Right lobe of liver (tissue), 6 donors: ENCODE measurements around the gene GAB1. TPM values are rescaled to one million over a fixed set of nuclear protein-coding genes. Genes with fewer than 3 reads are reported as not detected.

Source experiments
- ATAC-seq, 4 donors: fragments of 200-7000 bp; cut with Tn5 transposase; one replicate each; pipeline ENCODE4 v1.9.1; 2020; ENCODE audit warnings: mild to moderate bottlenecking in 4 of 4, moderate library complexity in 4 of 4
- DNase-seq, 3 donors: peaks; one replicate each; pipeline ENCODE4 v3.0.0-alpha.2; 2020
- H3K27ac ChIP-seq, 3 donors: fragments of 200-600 bp; one replicate each; pipeline ENCODE4 v1.8.0; 2022
- H3K27me3 ChIP-seq, 2 donors: fragments of 200-600 bp; one replicate each; pipeline ENCODE4 v1.8.0; 2022
- H3K36me3 ChIP-seq, 4 donors: fragments of 200-600 bp; sonication (generic) in 1 of 4; one replicate each; pipeline versions ENCODE4 v1.5.1 to v1.8.0; 2017 to 2022; ENCODE audit warnings: control low read depth in 1 of 4
- H3K4me1 ChIP-seq, 4 donors: fragments of 200-600 bp; sonication (generic) in 1 of 4; one replicate each; pipeline versions ENCODE4 v1.5.1 to v1.8.0; 2017 to 2022; ENCODE audit warnings: control low read depth in 1 of 4
- H3K4me3 ChIP-seq, 3 donors: fragments of 200-600 bp; one replicate each; pipeline ENCODE4 v1.8.0; 2022
- H3K9me3 ChIP-seq, 4 donors: fragments of 200-600 bp; sonication (generic) in 1 of 4; one replicate each; pipeline versions ENCODE4 v1.5.1 to v1.8.0; 2017 to 2022; ENCODE audit warnings: control low read depth in 1 of 4
- CTCF ChIP-seq, 4 donors: fragments of 200-600 bp in 3 of 4; fragments of 450-650 bp in 1 of 4; IDR thresholded peaks; one replicate each; pipeline versions ENCODE4 v1.5.1 to v1.8.0; 2016 to 2022; ENCODE audit warnings: antibody characterized with exemption in 4 of 4, mild to moderate bottlenecking in 2 of 4
- POLR2A ChIP-seq: fragments of 450-650 bp; IDR thresholded peaks from one replicate; pipeline ENCODE4 v1.6.1; 2017; ENCODE audit warnings: antibody characterized with exemption, mild to moderate bottlenecking
- WGBS: methylation state at CpG from one replicate; pipeline ENCODE4 v1.1.6; 2018; ENCODE audit warnings: low coverage, low lambda C conversion rate; ENCODE audit not compliant: insufficient coverage; ENCODE audit errors: missing lambda C conversion rate; 5-methylcytosine and 5-hydroxymethylcytosine counted together
- intact Hi-C, 2 donors: fragments of 100-400 bp; cut with DNase I; formaldehyde crosslinking; loops; one replicate each; pipeline versions ENCODE4 v1.11.2 to v1.14.1; 2022
- total RNA-seq, 6 experiments: library from RNA; depleted of rRNA in 2 of 6; stranded (reverse); fragments of >200 nt in 2 of 6; fragmentation: NEBNext Ultra II Directional in 3 of 6; extraction: Animal tissue kit (Norgen Biotek cat#: 25700) in 3 of 6; gene quantifications; one replicate each; pipeline versions ENCODE4 v1.1.0 to v1.2.4, GENCODE V29; 2016 to 2023
- donor health status: DM: no; HTN: yes; CAD: no.
- donor health status: DM: no; HTN: no; CAD: no.
- donor health status: DM: no; HTN: no; CAD: no.
- donor health status: DM: no; HTN: yes; CAD: no.
- donor health status: DM: no; HTN: yes; CAD: no.

GAB1 gene
- total RNA-seq, 6 experiments from 2014 or later, result 7.0 to 13.0 (median 9.7) TPM

- Histone ChIP-seq H3K27ac (no peak overlapping the region), H3K27me3 (no peaks in the 10 kb centered on the region), H3K9me3 (no peaks in the 10 kb centered on the region), H3K4me1 (peaks cover 0 to 7% (median 0%) of the 10 kb centered on the region in 4 donors), H3K36me3 (no peaks in the 10 kb centered on the region), H3K4me3 (no peak overlapping the region)
- 81% methylated on average over 4 of the region's 5 CpGs for WGBS
- ATAC-seq (no peak), DNase-seq (no peak)
- no peak for TF ChIP-seq POLR2A
- TF ChIP-seq CTCF (IDR thresholded peaks at IDR 0.05), result no peak
- intact Hi-C loops, result no loop called here
Measured at GRCh38 chr4:143362349-143363046, 25.8 kb downstream of the GAB1 start.

GRCh38 chr4:143363332-143363731 lies 26.7 kb downstream of the GAB1 start:
- Histone ChIP-seq H3K9me3 (no peaks in the 10 kb centered on the region), H3K36me3 (no peaks in the 10 kb centered on the region), H3K4me1 (peaks cover 0 to 7% (median 0%) of the 10 kb centered on the region in 4 donors), H3K4me3 (no peak overlapping the region), H3K27me3 (no peaks in the 10 kb centered on the region), H3K27ac (no peak overlapping the region)
- ATAC-seq (no peak), DNase-seq (no peak)
- 89% methylated on average over 3 of the region's 3 CpGs for WGBS
- intact Hi-C loops, result no loop called here
- TF ChIP-seq CTCF (IDR thresholded peaks at IDR 0.05) (no peak), POLR2A (no peak)

- DNase-seq (no peak), ATAC-seq (no peak)
- H3K4me3 ChIP-seq, result no peak overlapping the region
- intact Hi-C loops, result no loop called here
- TF ChIP-seq CTCF (IDR thresholded peaks at IDR 0.05) (no peak), POLR2A (no peak)
- H3K4me1 ChIP-seq, result peaks cover 0 to 6% (median 0%) of the 10 kb centered on the region in 4 donors
- H3K36me3 ChIP-seq, result no peaks in the 10 kb centered on the region
- no peaks in the 10 kb centered on the region for H3K27me3 ChIP-seq
- no peak overlapping the region for H3K27ac ChIP-seq
- H3K9me3 ChIP-seq, result no peaks in the 10 kb centered on the region
- 44% methylated on average over 2 of the region's 5 CpGs for WGBS
Measured at GRCh38 chr4:143364063-143364462, 27.4 kb downstream of the GAB1 start.

GRCh38 chr4:143367863-143368262 lies 31.2 kb downstream of the GAB1 start:
- Histone ChIP-seq H3K36me3 (no peaks in the 10 kb centered on the region), H3K27me3 (no peaks in the 10 kb centered on the region), H3K4me3 (no peak overlapping the region), H3K4me1 (no peaks in the 10 kb centered on the region), H3K27ac (no peak overlapping the region), H3K9me3 (no peaks in the 10 kb centered on the region)
- peak in 3 of 4 donors; percentile 39 to 57 (median 49) for ATAC-seq
- no peak for TF ChIP-seq CTCF (IDR thresholded peaks at IDR 0.05)
- TF ChIP-seq POLR2A, result no peak
- no peak for DNase-seq
- 65% methylated on average over 4 of the region's 5 CpGs for WGBS
- intact Hi-C loops, result no loop called here
